HL-60 (cell line): ENCODE results near the gene NOS2.

Experiments used
- POLR2AphosphoS5 ChIP-seq: IDR thresholded peaks from 2 replicates; pipeline ENCODE4 v1.6.1; 2012; ENCODE audit warnings: low read depth
- TF ChIP-seq, protein P1 (sequence below): IDR thresholded peaks from one replicate; pipeline ENCODE4 v1.5.1; 2011; ENCODE audit warnings: low read length, control low read depth, inconsistent platforms; ENCODE audit not compliant: insufficient read depth

DNA sequence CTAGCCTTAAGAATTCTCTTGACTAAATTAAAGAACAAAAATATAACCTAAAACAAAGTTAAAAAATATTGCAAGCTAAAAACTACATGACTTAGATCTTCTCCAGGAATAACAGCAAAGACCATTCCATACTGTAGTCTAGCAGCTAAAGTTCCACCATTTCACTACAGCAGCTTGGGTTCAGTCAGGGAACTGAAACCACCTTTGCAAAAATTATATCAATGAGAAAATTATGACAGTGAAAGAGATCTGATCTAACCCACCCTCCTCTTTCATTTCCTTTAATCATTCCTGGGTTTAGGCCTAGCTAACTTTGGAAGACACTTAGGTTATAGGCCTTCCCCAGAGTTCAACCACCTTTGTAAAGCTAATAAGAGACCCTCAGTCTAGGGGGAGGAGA, 36.3 kb upstream of the NOS2 start:
- TF ChIP-seq, protein P1, sequence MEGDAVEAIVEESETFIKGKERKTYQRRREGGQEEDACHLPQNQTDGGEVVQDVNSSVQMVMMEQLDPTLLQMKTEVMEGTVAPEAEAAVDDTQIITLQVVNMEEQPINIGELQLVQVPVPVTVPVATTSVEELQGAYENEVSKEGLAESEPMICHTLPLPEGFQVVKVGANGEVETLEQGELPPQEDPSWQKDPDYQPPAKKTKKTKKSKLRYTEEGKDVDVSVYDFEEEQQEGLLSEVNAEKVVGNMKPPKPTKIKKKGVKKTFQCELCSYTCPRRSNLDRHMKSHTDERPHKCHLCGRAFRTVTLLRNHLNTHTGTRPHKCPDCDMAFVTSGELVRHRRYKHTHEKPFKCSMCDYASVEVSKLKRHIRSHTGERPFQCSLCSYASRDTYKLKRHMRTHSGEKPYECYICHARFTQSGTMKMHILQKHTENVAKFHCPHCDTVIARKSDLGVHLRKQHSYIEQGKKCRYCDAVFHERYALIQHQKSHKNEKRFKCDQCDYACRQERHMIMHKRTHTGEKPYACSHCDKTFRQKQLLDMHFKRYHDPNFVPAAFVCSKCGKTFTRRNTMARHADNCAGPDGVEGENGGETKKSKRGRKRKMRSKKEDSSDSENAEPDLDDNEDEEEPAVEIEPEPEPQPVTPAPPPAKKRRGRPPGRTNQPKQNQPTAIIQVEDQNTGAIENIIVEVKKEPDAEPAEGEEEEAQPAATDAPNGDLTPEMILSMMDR: no peak
- no peak for TF ChIP-seq POLR2AphosphoS5
